Measurements from ENCODE around the gene MOGAT2. TPM values are rescaled to one million over a fixed set of nuclear protein-coding genes. Genes with fewer than 3 reads are reported as not detected.

The MOGAT2 gene
- total and polyA plus RNA-seq, 2 of the 13 experiments (the other 11 are each of a cell fraction or from before 2014, with no cell fraction given): 27.2 to 27.8 TPM

GRCh38 chr11:75721852-75722668 lies 4.4 kb downstream of the MOGAT2 start:
- Histone ChIP-seq H4K20me1 (ENCODE audit: insufficient read depth, low read length) (no peaks in the 10 kb centered on the region), H3K9me3 (ENCODE audit: low read length) (no peaks in the 10 kb centered on the region), H2AFZ (ENCODE audit: low read length) (peak overlapping the region; percentile 81), H3K27ac (ENCODE audit: extremely low read length, insufficient read depth, low read length) (peak overlapping the region; percentile 81), H3K79me2 (ENCODE audit: insufficient read depth, low read length) (peaks cover 9% of the 10 kb centered on the region), H3K27me3 (ENCODE audit: control insufficient read depth in 1 of 2, insufficient read depth in 2 of 2, low read length in 2 of 2) (no peaks in the 10 kb centered on the region), H3K36me3 (replicated peaks in 1 of 2; ENCODE audit: control insufficient read depth in 1 of 2, insufficient read depth in 2 of 2, low read length in 2 of 2) (peaks cover under 1 to 1% of the 10 kb centered on the region in 2 experiments; a peak in 2 of 5 replicates), H3K4me3 (replicated peaks in 1 of 3; ENCODE audit: insufficient read depth in 1 of 3, low read depth in 2 of 3, low read length in 3 of 3) (peak overlapping the region; percentile 50 to 71 (median 54)), H3K4me2 (ENCODE audit: low read depth, low read length) (peak overlapping the region; percentile 97), H3K4me1 (ENCODE audit: insufficient read depth, low read length) (peaks cover 81% of the 10 kb centered on the region), H3K9ac (ENCODE audit: insufficient read depth, low read depth, low read length) (peak overlapping the region; percentile 70)
- POLR2A ChIA-PET: interaction anchor here (1.0 to 5.6 kb wide), 10 partner anchors 12 to 161 kb away, joined by 3 to 69 read pairs (median 6); partner anchors contain the start of genes DGAT2 and SERPINH1
- FAIRE-seq (no peak), DNase-seq (ENCODE audit: low spot score) (peak; percentile 42), ATAC-seq (peak; percentile 32)
- CTCF ChIA-PET (ENCODE audit: low intra/inter-chr PET ratio, low total read pairs): interaction anchor here (2.4 to 2.5 kb wide), 2 partner anchors 45 to 146 kb away, joined by 12 to 19 read pairs; partner anchors contain the start of gene DGAT2
- BruUV-seq (replicated peaks): no TSS peak
- WGBS (ENCODE audit: low lambda C conversion rate): 5% methylated on average over 8 of the region's 14 CpGs
- in situ Hi-C loops (cut with HindIII; ENCODE audit: extremely low pct_ligation_motif_present, low pct_unique_long_range_greater_than_20kb): no loop called here
- intact Hi-C loops (cut with micrococcal nuclease; ENCODE audit: unreplicated experiment): no loop called here
- peak; percentile 69 for TF ChIP-seq RXRA (CRISPR knock-in tag; IDR thresholded peaks at IDR 0.05)
- no peak for TF ChIP-seq ZNF547 (CRISPR knock-in tag; IDR thresholded peaks at IDR 0.05)
- 0 out of 2 replicates have a peak, but pooled peaks have one; percentile 67 for TF ChIP-seq ZNF512B (CRISPR knock-in tag; IDR thresholded peaks at IDR 0.05; ENCODE audit: borderline replicate concordance)
- TF ChIP-seq ZFX (CRISPR knock-in tag; IDR thresholded peaks at IDR 0.05; ENCODE audit: low read depth): peak; percentile 88
- TF ChIP-seq GABPA (IDR thresholded peaks at IDR 0.05; ENCODE audit: low read depth, low read length): no peak
- TF ChIP-seq GABPA (CRISPR knock-in tag; IDR thresholded peaks at IDR 0.05; ENCODE audit: low read depth): no peak; the same call in 1 of the 2 replicates
- no peak for TF ChIP-seq ZNF775 (CRISPR knock-in tag; IDR thresholded peaks at IDR 0.05; ENCODE audit: borderline replicate concordance)
- TF ChIP-seq DBP (CRISPR knock-in tag; IDR thresholded peaks at IDR 0.05; ENCODE audit: not compliant biosample characterization): peak; percentile 37
- TF ChIP-seq FOSL1 (CRISPR knock-in tag; IDR thresholded peaks at IDR 0.05; ENCODE audit: borderline replicate concordance): no peak
- peak; percentile 82; the same call in 1 of the 2 replicates for TF ChIP-seq BRD4 (CRISPR knock-in tag; IDR thresholded peaks at IDR 0.05)
- TF ChIP-seq ARID2 (CRISPR knock-in tag; IDR thresholded peaks at IDR 0.05; ENCODE audit: borderline replicate concordance): 0 out of 2 replicates have a peak, but pooled peaks have one; percentile 54
- TF ChIP-seq GRHL1 (CRISPR knock-in tag; conservative IDR thresholded peaks at IDR 0.05): no peak
- peak; percentile 53; the same call in 1 of the 2 replicates for TF ChIP-seq ZNF263 (CRISPR knock-in tag; IDR thresholded peaks at IDR 0.05)
- no peak; the same call in 1 of the 2 replicates for TF ChIP-seq ZNF44 (CRISPR knock-in tag; IDR thresholded peaks at IDR 0.05)
- no peak for TF ChIP-seq NFYB (CRISPR knock-in tag; IDR thresholded peaks at IDR 0.05)
- TF ChIP-seq ZNF337 (CRISPR knock-in tag; IDR thresholded peaks at IDR 0.05; ENCODE audit: borderline replicate concordance, low read depth): peak; percentile 65; the same call in 1 of the 2 replicates
- TF ChIP-seq GATAD1 (CRISPR knock-in tag; IDR thresholded peaks at IDR 0.05): no peak
- TF ChIP-seq KLF9 (CRISPR knock-in tag; IDR thresholded peaks at IDR 0.05; ENCODE audit: low read depth): no peak
- TF ChIP-seq RAD21 (CRISPR knock-in tag; IDR thresholded peaks at IDR 0.05): no peak
